ENCODE data around the gene IL1RL1. TPM values are rescaled to one million over a fixed set of nuclear protein-coding genes. Genes with fewer than 3 reads are reported as not detected.

IL1RL1 gene
- polyA plus RNA-seq, 2 of the 4 experiments (the other 2 are of a cell fraction) = 0.04 to 0.84 TPM

- no peak overlapping the region for H3K27ac ChIP-seq
- no peak overlapping the region for H3K4me2 ChIP-seq
- ChIA-PET POLR2A (no interaction called here), CTCF (no interaction called here)
- no peak for ATAC-seq
- H3K4me1 ChIP-seq = no peaks in the 10 kb centered on the region
- no peak for DNase-seq (ENCODE audit: low read depth in 1 of 2, low spot score in 1 of 2)
- WGBS (ENCODE audit: missing lambda C conversion rate) = 31% methylated on average over 2 of the region's 3 CpGs
- H3K9me3 ChIP-seq = peaks cover 10% of the 10 kb centered on the region; the same call in 2 of the 3 replicates
- TF ChIP-seq CHD2 (IDR thresholded peaks at IDR 0.05; ENCODE audit: low read length, partially characterized antibody) (no peak), ELK1 (IDR thresholded peaks at IDR 0.05; ENCODE audit: low read depth, low read length) (no peak), FOXS1 (CRISPR knock-in tag; IDR thresholded peaks at IDR 0.05) (no peak), PHF8 (IDR thresholded peaks at IDR 0.05; ENCODE audit: borderline replicate concordance, low read depth) (no peak), RNF2 (IDR thresholded peaks at IDR 0.05; ENCODE audit: borderline replicate concordance, low read depth) (no peak), TP53 (CRISPR knock-in tag; IDR thresholded peaks at IDR 0.05) (no peak), USF2 (IDR thresholded peaks at IDR 0.05) (no peak), SREBF2 (IDR thresholded peaks at IDR 0.05) (no peak), HEYL (CRISPR knock-in tag; IDR thresholded peaks at IDR 0.05) (no peak), KDM1A (IDR thresholded peaks at IDR 0.05; ENCODE audit: low read depth) (no peak), GATA3 (IDR thresholded peaks at IDR 0.05; ENCODE audit: borderline replicate concordance) (no peak), CTCF (IDR thresholded peaks at IDR 0.05) (no peak), RFX5 (IDR thresholded peaks at IDR 0.05) (no peak), ZSCAN20 (CRISPR knock-in tag; IDR thresholded peaks at IDR 0.05) (no peak), FOSL2 (IDR thresholded peaks at IDR 0.05) (no peak), FOSL2 (CRISPR knock-in tag; IDR thresholded peaks at IDR 0.05) (no peak)
- H3K4me3 ChIP-seq = no peak overlapping the region
- FAIRE-seq = no peak
Observed at GRCh38 chr2:102386867-102387541, 75.6 kb downstream of the IL1RL1 start.

DNA sequence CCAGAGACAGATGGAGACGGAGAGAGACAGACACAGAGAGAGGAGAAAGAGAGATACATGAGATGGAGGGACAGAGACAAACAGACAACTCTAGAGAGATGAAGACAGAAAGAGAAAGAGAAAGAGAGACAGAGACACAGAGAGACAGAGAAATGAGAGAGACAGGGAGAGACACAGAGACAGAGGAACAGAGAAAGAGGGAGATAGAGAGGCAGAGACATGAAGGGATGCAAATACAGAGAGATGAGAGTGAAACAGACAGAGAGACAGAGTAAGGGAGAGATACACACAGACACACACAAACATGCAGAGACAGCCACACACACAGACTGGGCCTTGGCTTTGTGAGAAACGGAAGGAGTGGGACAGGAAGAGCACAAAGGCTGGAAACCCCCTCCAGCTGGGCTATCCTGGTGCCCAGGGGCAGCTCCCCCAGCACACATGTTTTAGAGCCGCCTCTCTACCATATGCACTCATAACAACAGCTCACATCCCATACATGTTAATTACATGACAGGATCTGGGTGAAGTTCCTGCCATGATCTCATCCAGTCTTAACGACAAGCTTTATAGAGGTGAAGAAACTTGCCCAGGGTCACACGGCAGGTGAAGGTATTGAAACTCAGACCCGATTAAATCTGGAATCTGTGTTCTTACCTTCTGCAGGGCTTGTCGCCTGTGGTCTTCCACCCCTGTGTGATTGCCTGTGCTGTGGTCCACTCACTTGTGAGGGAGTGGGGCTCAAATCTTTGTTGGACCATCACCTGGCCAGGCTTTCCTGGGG is 76.6 kb downstream of the IL1RL1 start:
- CTCF ChIA-PET = no interaction called here
- WGBS (ENCODE audit: missing lambda C conversion rate) = 72% methylated on average over 7 of the region's 7 CpGs
- Histone ChIP-seq H3K4me1 (no peaks in the 10 kb centered on the region), H3K9me3 (peaks cover 6% of the 10 kb centered on the region; the same call in 1 of the 3 replicates), H3K4me3 (no peak overlapping the region), H3K27ac (no peak overlapping the region), H3K4me2 (no peak overlapping the region)
- DNase-seq (ENCODE audit: low read depth in 1 of 2, low spot score in 1 of 2) (no peak), ATAC-seq (no peak), FAIRE-seq (no peak)
- POLR2A ChIA-PET = no interaction called here
- TF ChIP-seq KDM5A (IDR thresholded peaks at IDR 0.05) (no peak), RNF2 (IDR thresholded peaks at IDR 0.05; ENCODE audit: borderline replicate concordance, low read depth) (no peak), HOXA7 (CRISPR knock-in tag; IDR thresholded peaks at IDR 0.05) (no peak), EP300 (IDR thresholded peaks at IDR 0.05) (no peak), RAD21 (conservative IDR thresholded peaks at IDR 0.05 in 1 of 2, IDR thresholded peaks at IDR 0.05 in 1 of 2) (no peak), ESRRA (IDR thresholded peaks at IDR 0.05; ENCODE audit: borderline replicate concordance, low read length) (no peak), ZSCAN20 (CRISPR knock-in tag; IDR thresholded peaks at IDR 0.05) (no peak), SREBF2 (IDR thresholded peaks at IDR 0.05) (no peak), CHD4 (IDR thresholded peaks at IDR 0.05; ENCODE audit: borderline replicate concordance) (no peak), KDM1A (IDR thresholded peaks at IDR 0.05; ENCODE audit: low read depth) (no peak), ZNF302 (CRISPR knock-in tag; IDR thresholded peaks at IDR 0.05) (no peak)
